ENCODE data around the gene ASAP2.

Gene ASAP2

GRCh38 chr2:9235147-9236044 lies 28.8 kb downstream of the ASAP2 start:
- Histone ChIP-seq H3K79me2 (ENCODE audit: insufficient read depth, low read depth) (no peaks in the 10 kb centered on the region), H3K4me3 (IDR thresholded peaks at IDR 0.05; ENCODE audit: insufficient read depth, low read depth, low read length) (no peak overlapping the region), H4K20me1 (ENCODE audit: insufficient read depth) (no peaks in the 10 kb centered on the region), H3K4me1 (ENCODE audit: low read depth, poor library complexity, severe bottlenecking) (no peaks in the 10 kb centered on the region), H3K4me2 (no peak overlapping the region), H3K36me3 (ENCODE audit: insufficient read depth) (no peaks in the 10 kb centered on the region), H2AFZ (ENCODE audit: low read depth) (no peak overlapping the region), H3K27ac (no peak overlapping the region), H3K27me3 (ENCODE audit: insufficient read depth, low read depth) (no peaks in the 10 kb centered on the region), H3K9ac (no peak overlapping the region)
- no peak for TF ChIP-seq CTCF (conservative IDR thresholded peaks at IDR 0.05; ENCODE audit: low read depth, low read length)

- Histone ChIP-seq H3K27me3 (ENCODE audit: insufficient read depth, low read depth) (no peaks in the 10 kb centered on the region), H3K4me2 (no peak overlapping the region), H4K20me1 (ENCODE audit: insufficient read depth) (no peaks in the 10 kb centered on the region), H3K4me1 (ENCODE audit: low read depth, poor library complexity, severe bottlenecking) (no peaks in the 10 kb centered on the region), H3K4me3 (IDR thresholded peaks at IDR 0.05; ENCODE audit: insufficient read depth, low read depth, low read length) (no peak overlapping the region), H3K9ac (no peak overlapping the region), H3K79me2 (ENCODE audit: insufficient read depth, low read depth) (no peaks in the 10 kb centered on the region), H2AFZ (ENCODE audit: low read depth) (no peak overlapping the region), H3K27ac (no peak overlapping the region), H3K36me3 (ENCODE audit: insufficient read depth) (no peaks in the 10 kb centered on the region)
- TF ChIP-seq CTCF (conservative IDR thresholded peaks at IDR 0.05; ENCODE audit: low read depth, low read length), result no peak
These were observed 29.4 kb downstream of the ASAP2 start for GRCh38 chr2:9236045-9236344.

- Histone ChIP-seq H3K4me2 (no peak overlapping the region), H3K9ac (no peak overlapping the region), H3K36me3 (ENCODE audit: insufficient read depth) (no peaks in the 10 kb centered on the region), H3K4me3 (IDR thresholded peaks at IDR 0.05; ENCODE audit: insufficient read depth, low read depth, low read length) (no peak overlapping the region), H3K79me2 (ENCODE audit: insufficient read depth, low read depth) (no peaks in the 10 kb centered on the region), H2AFZ (ENCODE audit: low read depth) (no peak overlapping the region), H3K27ac (no peak overlapping the region), H3K27me3 (ENCODE audit: insufficient read depth, low read depth) (no peaks in the 10 kb centered on the region), H3K4me1 (ENCODE audit: low read depth, poor library complexity, severe bottlenecking) (no peaks in the 10 kb centered on the region), H4K20me1 (ENCODE audit: insufficient read depth) (no peaks in the 10 kb centered on the region)
- TF ChIP-seq CTCF (conservative IDR thresholded peaks at IDR 0.05; ENCODE audit: low read depth, low read length), result no peak
These were observed 30.3 kb downstream of the ASAP2 start for GRCh38 chr2:9236867-9237266.

GRCh38 chr2:9237831-9238230 lies 31.2 kb downstream of the ASAP2 start:
- no peak overlapping the region for H3K27ac ChIP-seq
- no peaks in the 10 kb centered on the region for H3K27me3 ChIP-seq (ENCODE audit: insufficient read depth, low read depth)
- no peak overlapping the region for H3K4me3 ChIP-seq (IDR thresholded peaks at IDR 0.05; ENCODE audit: insufficient read depth, low read depth, low read length)
- no peak overlapping the region for H3K4me2 ChIP-seq
- H4K20me1 ChIP-seq (ENCODE audit: insufficient read depth), result no peaks in the 10 kb centered on the region
- no peak overlapping the region for H2AFZ ChIP-seq (ENCODE audit: low read depth)
- no peaks in the 10 kb centered on the region for H3K79me2 ChIP-seq (ENCODE audit: insufficient read depth, low read depth)
- H3K4me1 ChIP-seq (ENCODE audit: low read depth, poor library complexity, severe bottlenecking), result no peaks in the 10 kb centered on the region
- no peaks in the 10 kb centered on the region for H3K36me3 ChIP-seq (ENCODE audit: insufficient read depth)
- TF ChIP-seq CTCF (conservative IDR thresholded peaks at IDR 0.05; ENCODE audit: low read depth, low read length), result no peak
- H3K9ac ChIP-seq, result no peak overlapping the region

Data from KMS-11 (cell line).